MCF 10A (cell line): Measurements from ENCODE around the gene FCGR2B. TPM values are rescaled to one million over a fixed set of nuclear protein-coding genes. Genes with fewer than 3 reads are reported as not detected.

Experiments
- BruUV-seq: library from RNA; stranded (reverse); fragments of 400-500 nt; replicated peaks from 2 replicates; lab custom pipeline; 2021; lab: Mats Ljungman, UMichigan
- CTCF ChIA-PET: fragments of 300-600 bp; sonication (Branson Sonifier 250); formaldehyde crosslinking; extraction: SDS; loops from one replicate; lab custom pipeline; 2021; ENCODE audit warnings: antibody characterized with exemption, inconsistent platforms; lab: Yijun Ruan, JAX
- POLR2A ChIA-PET: fragments of 300-600, 350-650 bp; sonication (Branson Sonifier 250); formaldehyde crosslinking; extraction: SDS; loops from one replicate; lab custom pipeline; 2020; ENCODE audit warnings: antibody characterized with exemption, inconsistent platforms; lab: Yijun Ruan, JAX
- DNase-seq: peaks from one replicate; pipeline ENCODE4 v3.0.0-alpha.2; 2018; ENCODE audit not compliant: unreplicated experiment
- H3K27ac Mint-ChIP-seq: one replicate; pipeline ENCODE4 v1.8.0; 2022; ENCODE audit warnings: mild to moderate bottlenecking, low read depth, mixed read lengths; ENCODE audit not compliant: unreplicated experiment
- H3K27me3 Mint-ChIP-seq: one replicate; pipeline ENCODE4 v1.8.0; 2022; ENCODE audit warnings: mixed read lengths; ENCODE audit not compliant: insufficient read depth, unreplicated experiment
- H3K36me3 Mint-ChIP-seq: one replicate; pipeline ENCODE4 v1.8.0; 2022; ENCODE audit warnings: mild to moderate bottlenecking, moderate library complexity, mixed read lengths; ENCODE audit not compliant: insufficient read depth, unreplicated experiment
- H3K4me1 Mint-ChIP-seq: one replicate; pipeline ENCODE4 v1.8.0; 2022; ENCODE audit warnings: mixed read lengths; ENCODE audit not compliant: insufficient read depth, unreplicated experiment
- H3K4me3 Mint-ChIP-seq: one replicate; pipeline ENCODE4 v1.8.0; 2022; ENCODE audit warnings: mild to moderate bottlenecking, moderate library complexity, mixed read lengths; ENCODE audit not compliant: unreplicated experiment
- H3K9me3 Mint-ChIP-seq: one replicate; pipeline ENCODE4 v1.8.0; 2022; ENCODE audit warnings: mixed read lengths; ENCODE audit not compliant: unreplicated experiment
- CTCF ChIP-seq: fragments of 200-600 bp; IDR thresholded peaks from one replicate; pipeline ENCODE4 v1.8.0; 2022; ENCODE audit warnings: antibody characterized with exemption, mild to moderate bottlenecking; ENCODE audit not compliant: unreplicated experiment
- intact Hi-C: fragments of 100-400 bp; cut with micrococcal nuclease; formaldehyde crosslinking; loops from 2 replicates; pipeline ENCODE4 v1.14.1; 2022
- total RNA-seq: library from RNA; stranded (reverse); gene quantifications from 2 replicates; pipeline ENCODE4 v1.2.3, GENCODE V29; 2022

Gene FCGR2B
- total RNA-seq, 1 experiment from 2014 or later = not detected

GRCh38 chr1:161709373-161709772 is 46.4 kb downstream of the FCGR2B start:
- BruUV-seq = no TSS peak
- DNase-seq = no peak
- no peak for TF ChIP-seq CTCF
- intact Hi-C loops = no loop called here
- H3K9me3 Mint-ChIP-seq = no peaks in the 10 kb centered on the region
- peaks cover 7% of the 10 kb centered on the region for H3K4me1 Mint-ChIP-seq
- ChIA-PET POLR2A (no interaction called here), CTCF (interaction anchor here (0.5 to 0.8 kb wide), 3 partner anchors 29 to 1438 kb away, joined by 3 read pairs; no protein-coding TSS in a partner anchor)
- no peak overlapping the region for H3K27ac Mint-ChIP-seq
- no peak overlapping the region for H3K4me3 Mint-ChIP-seq
- H3K36me3 Mint-ChIP-seq = no peaks in the 10 kb centered on the region
- no peaks in the 10 kb centered on the region for H3K27me3 Mint-ChIP-seq

GRCh38 chr1:161710560-161710959 is 47.6 kb downstream of the FCGR2B start:
- no peak for DNase-seq
- CTCF ChIA-PET = interaction anchor here (0.8 to 0.9 kb wide), 3 partner anchors 15 to 518 kb away, joined by 3 read pairs; no protein-coding TSS in a partner anchor
- intact Hi-C loops = no loop called here
- POLR2A ChIA-PET = no interaction called here
- peaks cover 7% of the 10 kb centered on the region for H3K4me1 Mint-ChIP-seq
- H3K9me3 Mint-ChIP-seq = no peaks in the 10 kb centered on the region
- no TSS peak for BruUV-seq
- TF ChIP-seq CTCF = no peak
- no peak overlapping the region for H3K27ac Mint-ChIP-seq
- no peak overlapping the region for H3K4me3 Mint-ChIP-seq
- H3K27me3 Mint-ChIP-seq = no peaks in the 10 kb centered on the region
- no peaks in the 10 kb centered on the region for H3K36me3 Mint-ChIP-seq

DNA sequence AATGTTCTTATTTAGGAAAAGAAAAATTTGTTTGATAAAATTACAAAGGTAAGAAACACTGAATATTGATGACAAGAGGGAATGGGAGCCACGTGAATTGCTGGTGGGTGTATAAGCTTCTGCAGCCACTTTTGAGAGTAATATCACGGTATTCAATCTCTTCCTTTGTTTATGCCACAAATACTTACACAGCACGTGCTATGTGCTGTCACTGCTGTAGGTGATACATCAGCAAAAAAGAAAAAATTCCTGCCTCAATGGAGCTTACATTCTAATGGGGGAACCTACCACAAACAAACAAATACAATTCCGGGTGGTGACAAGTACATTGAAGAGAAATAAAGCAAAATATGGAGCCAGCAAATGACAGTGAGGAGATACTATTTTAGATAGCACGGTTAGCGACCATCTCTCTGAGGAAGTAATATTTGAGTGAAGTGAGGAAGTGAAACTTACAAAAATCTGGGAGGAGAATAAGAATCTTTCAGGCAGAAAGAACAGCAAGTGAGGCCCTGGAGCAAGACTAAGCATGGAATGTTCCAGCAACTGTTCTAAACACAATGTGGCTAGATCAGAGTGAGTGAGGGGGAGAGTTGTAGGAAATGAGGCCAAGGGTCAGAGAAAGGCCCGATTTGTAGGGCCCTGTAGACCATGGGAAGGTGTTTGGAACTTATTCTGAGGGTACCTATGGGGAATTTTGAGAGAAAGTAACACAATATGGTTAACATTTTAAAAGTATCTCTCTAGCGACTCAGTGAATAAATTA is 55.8 kb downstream of the FCGR2B start:
- CTCF ChIA-PET = interaction anchor here (1.2 kb wide), 1 partner anchor 8 kb away, joined by 4 read pairs; no protein-coding TSS in a partner anchor
- POLR2A ChIA-PET = no interaction called here
- intact Hi-C loops = no loop called here
- Mint-ChIP-seq H3K27me3 (no peaks in the 10 kb centered on the region), H3K36me3 (no peaks in the 10 kb centered on the region), H3K27ac (no peak overlapping the region), H3K4me3 (no peak overlapping the region), H3K4me1 (peaks cover 11% of the 10 kb centered on the region), H3K9me3 (no peaks in the 10 kb centered on the region)
- no peak for DNase-seq
- no peak for TF ChIP-seq CTCF
- BruUV-seq = no TSS peak

DNA sequence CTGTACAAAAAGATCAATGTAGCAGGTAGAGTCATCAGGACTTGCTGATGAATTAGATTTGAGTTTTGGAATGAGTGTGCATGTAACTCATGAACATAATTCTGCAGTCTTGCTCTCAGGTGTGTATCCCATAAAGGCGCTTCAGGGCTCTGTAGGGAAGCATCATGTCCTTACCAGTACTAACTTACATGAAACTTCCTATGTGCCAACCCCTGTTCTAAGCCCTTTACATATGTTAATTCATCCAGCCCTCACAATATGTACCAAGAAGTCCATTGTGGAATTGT is 56.3 kb downstream of the FCGR2B start:
- intact Hi-C loops = no loop called here
- Mint-ChIP-seq H3K9me3 (no peaks in the 10 kb centered on the region), H3K4me3 (no peak overlapping the region), H3K27ac (no peak overlapping the region), H3K4me1 (peaks cover 11% of the 10 kb centered on the region), H3K36me3 (no peaks in the 10 kb centered on the region), H3K27me3 (no peaks in the 10 kb centered on the region)
- CTCF ChIA-PET = no interaction called here
- no TSS peak for BruUV-seq
- DNase-seq = no peak
- POLR2A ChIA-PET = no interaction called here
- no peak for TF ChIP-seq CTCF
